OCI-LY3 (cell line): ENCODE measurements around the gene SLC35F6.
"Not testable (repeated sequence)": the region's sequence is repeated elsewhere in the genome, so short reads cannot be mapped to it uniquely, and the experiment has no call there.

Source experiments
- H2AFZ ChIP-seq: fragments of 200-600, 300-600 bp; shearing (Covaris generic); 2 replicates; pipeline ENCODE4 v1.6.0; 2014; ENCODE audit warnings: antibody characterized with exemption, low read depth, low read length
- H3K27ac ChIP-seq: fragments of 200-600, 300-600 bp; sonication (generic); 2 replicates; pipeline ENCODE4 v1.5.1; 2014; ENCODE audit warnings: mild to moderate bottlenecking, low read length, moderate library complexity, mixed read lengths
- H3K27me3 ChIP-seq: fragments of 200-600, 300-600 bp; sonication (generic); 2 replicates; pipeline ENCODE4 v1.6.1; 2014; ENCODE audit warnings: low read depth, low read length, mixed read lengths
- H3K36me3 ChIP-seq: fragments of 200-600, 300-600 bp; sonication (generic); replicated peaks from 2 replicates; pipeline ENCODE3; 2014; ENCODE audit warnings: low read depth, low read length, mixed read lengths
- H3K4me1 ChIP-seq: fragments of 300-600, 200-600 bp; sonication (generic); 2 replicates; pipeline ENCODE4 v1.6.1; 2014; ENCODE audit warnings: low read length, mixed read lengths
- H3K4me2 ChIP-seq: fragments of 200-600, 300-600 bp; sonication (generic); 2 replicates; pipeline ENCODE4 v1.6.1; 2014; ENCODE audit warnings: low read length, mixed read lengths
- H3K4me3 ChIP-seq: fragments of 300-600, 200-600 bp; sonication (generic); 2 replicates; pipeline ENCODE4 v1.5.1; 2014; ENCODE audit warnings: antibody characterized with exemption, mild to moderate bottlenecking, low read length, moderate library complexity
- H3K79me2 ChIP-seq: fragments of 300-600, 200-600 bp; shearing (Covaris generic); 2 replicates; pipeline ENCODE4 v1.6.1; 2014; ENCODE audit warnings: mild to moderate bottlenecking, low read length, mixed read lengths
- H3K9ac ChIP-seq: fragments of 300-600, 200-600 bp; shearing (Covaris generic); 2 replicates; pipeline ENCODE4 v1.6.0; 2014; ENCODE audit warnings: mild to moderate bottlenecking, low read length, moderate library complexity
- H3K9me3 ChIP-seq: fragments of 200-600, 300-600 bp; shearing (Covaris generic); 2 replicates; pipeline ENCODE4 v1.6.1; 2014; ENCODE audit warnings: low read length, mixed read lengths; ENCODE audit not compliant: insufficient read depth
- H4K20me1 ChIP-seq: fragments of 200-600, 300-600 bp; sonication (generic); 2 replicates; pipeline ENCODE4 v1.6.1; 2016; ENCODE audit warnings: low read length, mixed read lengths; ENCODE audit not compliant: insufficient read depth
- EZH2phosphoT487 ChIP-seq: fragments of 200-600 bp; shearing (Covaris generic); IDR thresholded peaks from 2 replicates; pipeline ENCODE4 v1.6.1; 2018; ENCODE audit warnings: antibody characterized with exemption, mixed run types, low read depth
- TF ChIP-seq, protein P1 (sequence below): fragments of 200-600, 300-600 bp; sonication (generic); IDR thresholded peaks from 2 replicates; pipeline ENCODE4 v1.5.1; 2014; ENCODE audit warnings: antibody characterized with exemption, low read length, low read depth

Gene SLC35F6

GRCh38 chr2:26758790-26759321 lies 5.2 kb upstream of the SLC35F6 start:
- no peaks in the 10 kb centered on the region for H3K9me3 ChIP-seq
- no peaks in the 10 kb centered on the region for H3K36me3 ChIP-seq
- H2AFZ ChIP-seq, result no peak overlapping the region
- no peak overlapping the region for H3K4me2 ChIP-seq
- no peaks in the 10 kb centered on the region for H4K20me1 ChIP-seq
- no peaks in the 10 kb centered on the region for H3K79me2 ChIP-seq
- no peaks in the 10 kb centered on the region for H3K27me3 ChIP-seq
- H3K4me1 ChIP-seq, result peaks cover 14% of the 10 kb centered on the region
- no peak overlapping the region for H3K9ac ChIP-seq
- H3K4me3 ChIP-seq, result no peak overlapping the region
- no peak overlapping the region for H3K27ac ChIP-seq
- TF ChIP-seq EZH2phosphoT487, result no peak
- TF ChIP-seq, protein P1, sequence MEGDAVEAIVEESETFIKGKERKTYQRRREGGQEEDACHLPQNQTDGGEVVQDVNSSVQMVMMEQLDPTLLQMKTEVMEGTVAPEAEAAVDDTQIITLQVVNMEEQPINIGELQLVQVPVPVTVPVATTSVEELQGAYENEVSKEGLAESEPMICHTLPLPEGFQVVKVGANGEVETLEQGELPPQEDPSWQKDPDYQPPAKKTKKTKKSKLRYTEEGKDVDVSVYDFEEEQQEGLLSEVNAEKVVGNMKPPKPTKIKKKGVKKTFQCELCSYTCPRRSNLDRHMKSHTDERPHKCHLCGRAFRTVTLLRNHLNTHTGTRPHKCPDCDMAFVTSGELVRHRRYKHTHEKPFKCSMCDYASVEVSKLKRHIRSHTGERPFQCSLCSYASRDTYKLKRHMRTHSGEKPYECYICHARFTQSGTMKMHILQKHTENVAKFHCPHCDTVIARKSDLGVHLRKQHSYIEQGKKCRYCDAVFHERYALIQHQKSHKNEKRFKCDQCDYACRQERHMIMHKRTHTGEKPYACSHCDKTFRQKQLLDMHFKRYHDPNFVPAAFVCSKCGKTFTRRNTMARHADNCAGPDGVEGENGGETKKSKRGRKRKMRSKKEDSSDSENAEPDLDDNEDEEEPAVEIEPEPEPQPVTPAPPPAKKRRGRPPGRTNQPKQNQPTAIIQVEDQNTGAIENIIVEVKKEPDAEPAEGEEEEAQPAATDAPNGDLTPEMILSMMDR, result no peak

DNA sequence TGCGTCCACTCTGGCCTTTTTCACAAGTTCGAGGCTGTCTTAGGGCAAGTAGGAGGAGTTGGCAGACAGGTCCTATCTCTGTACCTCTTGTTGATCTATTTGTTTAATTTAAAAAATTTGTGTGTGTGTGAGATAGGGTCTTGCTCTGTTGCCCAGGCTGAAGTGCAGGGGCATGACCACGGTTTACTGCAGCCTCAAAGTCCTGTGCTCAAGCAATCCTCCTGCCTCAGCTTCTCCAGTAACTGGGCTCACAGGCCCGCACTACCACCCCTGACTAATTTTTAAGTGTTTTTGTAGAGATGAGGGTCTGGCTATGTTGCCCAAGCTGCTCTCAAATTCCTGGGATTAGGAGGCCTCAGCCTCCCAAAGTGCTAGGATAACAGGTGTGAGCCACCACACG lies 4.2 kb upstream of the SLC35F6 start:
- Histone ChIP-seq H3K9ac (no peak overlapping the region), H3K4me2 (no peak overlapping the region), H4K20me1 (no peaks in the 10 kb centered on the region), H3K4me3 (no peak overlapping the region), H3K9me3 (no peaks in the 10 kb centered on the region), H3K27ac (no peak overlapping the region), H3K27me3 (no peaks in the 10 kb centered on the region), H3K36me3 (no peaks in the 10 kb centered on the region), H3K79me2 (peaks cover 7% of the 10 kb centered on the region), H2AFZ (no peak overlapping the region), H3K4me1 (peaks cover 14% of the 10 kb centered on the region)
- no peak for TF ChIP-seq EZH2phosphoT487
- TF ChIP-seq, protein P1, result no peak

DNA sequence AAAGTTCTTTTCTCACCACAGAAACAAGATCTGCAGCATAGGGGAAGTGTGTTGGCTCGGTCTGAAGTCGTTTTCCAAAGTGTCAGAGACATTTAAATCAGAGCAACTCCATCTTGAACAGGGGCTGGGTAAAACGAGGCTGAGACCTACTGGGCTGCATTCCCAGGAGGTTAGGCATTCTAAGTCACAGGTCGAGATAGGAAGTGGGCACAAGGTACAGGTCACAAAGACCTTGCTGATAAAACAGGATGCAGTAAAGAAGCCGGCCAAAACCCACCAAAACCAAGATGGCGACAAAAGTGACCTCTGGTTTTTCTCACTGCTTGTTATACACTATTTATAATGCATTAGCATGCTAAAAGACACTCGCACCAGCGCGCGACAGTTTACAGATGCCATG lies 3.1 kb upstream of the SLC35F6 start:
- not testable (repeated sequence) for H3K9ac ChIP-seq, H3K4me3 ChIP-seq, H3K9me3 ChIP-seq, H3K36me3 ChIP-seq, H3K4me2 ChIP-seq, H4K20me1 ChIP-seq, H3K27ac ChIP-seq, H2AFZ ChIP-seq, H3K27me3 ChIP-seq
- Histone ChIP-seq H3K79me2 (peaks cover 18% of the 10 kb centered on the region), H3K4me1 (peaks cover 16% of the 10 kb centered on the region)

GRCh38 chr2:26763019-26763418 lies 1.1 kb upstream of the SLC35F6 start:
- Histone ChIP-seq H3K27ac (no peak overlapping the region), H3K9me3 (no peaks in the 10 kb centered on the region), H3K9ac (no peak overlapping the region), H4K20me1 (0 out of 2 replicates have a peak, but pooled peaks cover 3% of the 10 kb centered on the region), H3K4me1 (peaks cover 12% of the 10 kb centered on the region), H3K4me3 (no peak overlapping the region), H3K27me3 (no peaks in the 10 kb centered on the region), H3K4me2 (no peak overlapping the region), H3K79me2 (peaks cover 19% of the 10 kb centered on the region), H3K36me3 (no peaks in the 10 kb centered on the region), H2AFZ (no peak overlapping the region)
- TF ChIP-seq, protein P1, result no peak
- no peak for TF ChIP-seq EZH2phosphoT487

DNA sequence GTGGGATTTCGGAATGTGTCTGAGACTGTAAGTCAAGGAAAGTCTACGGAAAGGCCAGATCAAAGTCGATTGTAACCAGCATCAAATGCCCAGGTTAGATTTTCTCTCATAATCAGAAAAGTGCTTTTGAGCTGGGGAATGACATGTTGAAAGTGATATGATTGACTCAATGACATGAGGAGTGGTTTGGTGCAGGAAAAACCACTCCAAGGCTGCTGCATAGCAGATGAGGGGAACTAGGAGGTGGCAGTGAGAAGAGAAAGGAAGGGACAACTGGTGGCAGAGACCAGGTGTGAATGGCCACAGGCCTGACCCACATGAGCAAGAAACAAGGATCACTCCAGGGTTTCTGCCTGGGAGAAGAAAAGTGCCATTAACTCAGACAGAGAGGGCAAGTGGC lies 822 bp downstream of the SLC35F6 start:
- H3K4me1 ChIP-seq, result peaks cover 8% of the 10 kb centered on the region; the same call in 1 of the 2 replicates
- H3K9ac ChIP-seq, result peak overlapping the region; percentile 91
- TF ChIP-seq, protein P1, result no peak
- no peak for TF ChIP-seq EZH2phosphoT487
- 0 out of 2 replicates have a peak, but pooled peaks cover 5% of the 10 kb centered on the region for H4K20me1 ChIP-seq
- H3K36me3 ChIP-seq, result no peaks in the 10 kb centered on the region
- no peak overlapping the region for H2AFZ ChIP-seq
- H3K27me3 ChIP-seq, result no peaks in the 10 kb centered on the region
- peak overlapping the region; percentile 96 for H3K4me2 ChIP-seq
- peaks cover 19% of the 10 kb centered on the region for H3K79me2 ChIP-seq
- no peaks in the 10 kb centered on the region for H3K9me3 ChIP-seq
- no peak overlapping the region for H3K27ac ChIP-seq
- H3K4me3 ChIP-seq, result peak overlapping the region; percentile 97
